ENCODE results near the gene SELENOV. TPM values are rescaled to one million over a fixed set of nuclear protein-coding genes. Genes with fewer than 3 reads are reported as not detected.

SELENOV gene
- polyA plus RNA-seq, 3 donors = not detected

DNA sequence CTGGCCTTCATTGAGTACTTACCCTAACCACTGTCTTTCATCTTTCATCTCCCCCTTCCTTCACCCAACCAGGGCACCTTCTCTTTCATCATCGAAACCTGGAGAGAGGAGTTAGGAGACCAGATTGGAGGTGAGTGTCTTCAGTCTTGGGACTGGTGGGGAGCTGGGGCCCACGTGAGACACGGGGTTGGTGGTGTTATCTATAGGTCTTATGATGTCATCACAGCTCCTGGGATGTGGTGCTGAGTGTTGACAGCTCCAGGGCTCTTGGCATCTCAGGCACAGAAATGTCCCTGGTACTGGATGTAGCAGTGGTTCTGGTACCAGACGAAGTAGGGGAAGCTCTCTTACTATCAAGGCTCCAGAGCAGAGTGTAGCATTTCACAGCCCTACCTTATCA lies 14.4 kb upstream of the SELENOV start:
- Mint-ChIP-seq H3K27me3 (ENCODE audit: low read depth in 3 of 3) (peaks cover 70 to 88% (median 75%) of the 10 kb centered on the region in 3 donors), H3K27ac (no peak overlapping the region), H3K9me3 (peaks cover 0 to 26% (median 8%) of the 10 kb centered on the region in 7 donors), H3K4me1 (peaks cover 11% of the 10 kb centered on the region), H3K36me3 (peaks cover 0 to 11% of the 10 kb centered on the region in 2 donors), H3K4me3 (peak overlapping the region in 1 of 2 donors; percentile 59)
- H4K20me1 ChIP-seq (ENCODE audit: insufficient read depth, low read length) = no peaks in the 10 kb centered on the region
- no peak overlapping the region for H3K9ac ChIP-seq (ENCODE audit: insufficient read depth, low read length, poor library complexity, severe bottlenecking)
- H3K4me2 ChIP-seq (replicated peaks; ENCODE audit: extremely low read depth, low read length, poor library complexity, severe bottlenecking) = no peak overlapping the region
- TF ChIP-seq, protein P1, sequence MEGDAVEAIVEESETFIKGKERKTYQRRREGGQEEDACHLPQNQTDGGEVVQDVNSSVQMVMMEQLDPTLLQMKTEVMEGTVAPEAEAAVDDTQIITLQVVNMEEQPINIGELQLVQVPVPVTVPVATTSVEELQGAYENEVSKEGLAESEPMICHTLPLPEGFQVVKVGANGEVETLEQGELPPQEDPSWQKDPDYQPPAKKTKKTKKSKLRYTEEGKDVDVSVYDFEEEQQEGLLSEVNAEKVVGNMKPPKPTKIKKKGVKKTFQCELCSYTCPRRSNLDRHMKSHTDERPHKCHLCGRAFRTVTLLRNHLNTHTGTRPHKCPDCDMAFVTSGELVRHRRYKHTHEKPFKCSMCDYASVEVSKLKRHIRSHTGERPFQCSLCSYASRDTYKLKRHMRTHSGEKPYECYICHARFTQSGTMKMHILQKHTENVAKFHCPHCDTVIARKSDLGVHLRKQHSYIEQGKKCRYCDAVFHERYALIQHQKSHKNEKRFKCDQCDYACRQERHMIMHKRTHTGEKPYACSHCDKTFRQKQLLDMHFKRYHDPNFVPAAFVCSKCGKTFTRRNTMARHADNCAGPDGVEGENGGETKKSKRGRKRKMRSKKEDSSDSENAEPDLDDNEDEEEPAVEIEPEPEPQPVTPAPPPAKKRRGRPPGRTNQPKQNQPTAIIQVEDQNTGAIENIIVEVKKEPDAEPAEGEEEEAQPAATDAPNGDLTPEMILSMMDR (IDR thresholded peaks at IDR 0.05) = no peak
- H3K4me1 ChIP-seq (ENCODE audit: control insufficient read depth in 1 of 2, insufficient read depth in 2 of 2, low read length in 2 of 2) = peaks cover 5% of the 10 kb centered on the region in 2 donors
- H3K4me3 ChIP-seq (replicated peaks in 1 of 3; ENCODE audit: low read depth in 2 of 3, low read length in 3 of 3) = no peak overlapping the region
- H3K27me3 ChIP-seq (ENCODE audit: control insufficient read depth in 2 of 2, insufficient read depth in 2 of 2, low read length in 2 of 2) = peaks cover 30 to 72% of the 10 kb centered on the region in 2 donors
- WGBS (ENCODE audit: insufficient coverage) = 38% methylated on average over 2 of the region's 4 CpGs
- DNase-seq = no peak
- no peaks in the 10 kb centered on the region for H3K36me3 ChIP-seq (replicated peaks in 1 of 2; ENCODE audit: control insufficient read depth in 1 of 2, insufficient read depth in 2 of 2, low read length in 2 of 2)
- intact Hi-C loops (cut with micrococcal nuclease) = no loop called here
- H3K9me3 ChIP-seq (replicated peaks in 1 of 2; ENCODE audit: control insufficient read depth in 1 of 2, insufficient read depth in 1 of 2, low read length in 2 of 2) = peaks cover 0 to 7% of the 10 kb centered on the region in 2 donors
- H2AFZ ChIP-seq (ENCODE audit: insufficient read depth, low read depth, low read length, poor library complexity, severe bottlenecking) = no peak overlapping the region
- no peaks in the 10 kb centered on the region for H3K79me2 ChIP-seq (ENCODE audit: insufficient read depth, low read length)
- H3K27ac ChIP-seq (ENCODE audit: low read depth in 1 of 2, low read length in 2 of 2) = no peak overlapping the region

DNA sequence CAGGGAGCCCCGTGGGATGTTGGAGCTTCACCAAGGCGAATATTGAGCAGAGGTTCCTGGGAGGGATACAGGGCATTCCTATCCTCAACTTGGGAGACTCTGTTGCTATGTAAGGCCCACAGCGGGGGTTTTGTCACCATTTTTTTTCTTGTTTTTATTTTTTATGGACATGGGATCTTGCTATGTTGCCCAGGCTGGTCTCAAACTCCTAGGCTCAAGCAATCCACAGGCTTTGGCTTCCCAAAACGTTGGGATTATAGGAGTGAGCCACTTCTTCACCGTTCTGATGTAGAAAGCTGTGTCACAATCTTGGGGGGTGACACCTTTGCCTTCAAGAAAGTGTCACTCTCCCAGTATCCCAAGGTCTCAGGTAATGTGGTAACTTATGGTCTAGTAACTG lies 13.6 kb upstream of the SELENOV start:
- Histone ChIP-seq H3K79me2 (ENCODE audit: insufficient read depth, low read length) (no peaks in the 10 kb centered on the region), H3K9ac (ENCODE audit: insufficient read depth, low read length, poor library complexity, severe bottlenecking) (no peak overlapping the region), H3K27me3 (ENCODE audit: control insufficient read depth in 2 of 2, insufficient read depth in 2 of 2, low read length in 2 of 2) (peaks cover 30 to 78% of the 10 kb centered on the region in 2 donors), H3K36me3 (replicated peaks in 1 of 2; ENCODE audit: control insufficient read depth in 1 of 2, insufficient read depth in 2 of 2, low read length in 2 of 2) (no peaks in the 10 kb centered on the region), H3K4me1 (ENCODE audit: control insufficient read depth in 1 of 2, insufficient read depth in 2 of 2, low read length in 2 of 2) (peaks cover 5% of the 10 kb centered on the region in 2 donors), H3K4me3 (replicated peaks in 1 of 3; ENCODE audit: low read depth in 2 of 3, low read length in 3 of 3) (no peak overlapping the region), H4K20me1 (ENCODE audit: insufficient read depth, low read length) (no peaks in the 10 kb centered on the region), H3K4me2 (replicated peaks; ENCODE audit: extremely low read depth, low read length, poor library complexity, severe bottlenecking) (no peak overlapping the region), H3K27ac (ENCODE audit: low read depth in 1 of 2, low read length in 2 of 2) (no peak overlapping the region), H2AFZ (ENCODE audit: insufficient read depth, low read depth, low read length, poor library complexity, severe bottlenecking) (no peak overlapping the region), H3K9me3 (replicated peaks in 1 of 2; ENCODE audit: control insufficient read depth in 1 of 2, insufficient read depth in 1 of 2, low read length in 2 of 2) (peaks cover 0 to 7% of the 10 kb centered on the region in 2 donors)
- Mint-ChIP-seq H3K4me3 (peak overlapping the region in 1 of 2 donors; percentile 65), H3K27me3 (ENCODE audit: low read depth in 3 of 3) (peaks cover 73 to 89% (median 81%) of the 10 kb centered on the region in 3 donors), H3K27ac (no peak overlapping the region), H3K4me1 (peaks cover 11% of the 10 kb centered on the region), H3K36me3 (peaks cover 0 to 12% of the 10 kb centered on the region in 2 donors), H3K9me3 (peaks cover 0 to 27% (median 11%) of the 10 kb centered on the region in 7 donors)
- intact Hi-C loops (cut with micrococcal nuclease) = no loop called here
- TF ChIP-seq, protein P1 (IDR thresholded peaks at IDR 0.05) = no peak
- 93% methylated on average over 2 of the region's 5 CpGs for WGBS (ENCODE audit: insufficient coverage)
- no peak for DNase-seq
